Loucy (cell line): ENCODE results near the gene USB1.

ENCODE experiments used
- EZH2phosphoT487 ChIP-seq: fragments of 200-600 bp; IDR thresholded peaks from 2 replicates; pipeline ENCODE4 v1.6.1; 2018; ENCODE audit warnings: antibody characterized with exemption, mild to moderate bottlenecking, moderate library complexity, borderline replicate concordance
- TF ChIP-seq, protein P1 (sequence below): fragments of 200-600 bp; sonication (generic); conservative IDR thresholded peaks from 2 replicates; pipeline ENCODE4 v1.5.1; 2014; ENCODE audit warnings: mild to moderate bottlenecking, antibody characterized with exemption, low read length

DNA sequence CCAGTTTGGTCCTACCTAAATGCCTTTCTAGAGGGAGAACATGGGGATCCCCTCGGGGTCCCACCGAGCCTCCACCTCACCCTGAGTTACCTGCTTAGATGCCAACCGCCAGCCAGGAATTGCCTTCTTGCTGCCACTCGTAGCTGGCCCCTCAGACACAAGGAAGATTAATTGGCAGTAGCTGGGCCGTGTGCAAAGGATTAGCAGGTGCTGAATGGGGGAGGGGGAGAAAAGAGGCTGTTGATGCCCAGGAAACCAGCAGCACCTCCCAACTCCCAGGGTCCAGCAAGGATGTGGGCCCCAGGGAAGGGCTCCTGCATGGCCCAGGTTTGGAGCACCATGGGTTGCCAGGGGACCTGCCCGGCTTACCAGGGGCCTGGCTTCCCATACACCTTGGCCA, 30.2 kb upstream of the USB1 start, which contains the start of gene CNGB1:
- TF ChIP-seq, protein P1, sequence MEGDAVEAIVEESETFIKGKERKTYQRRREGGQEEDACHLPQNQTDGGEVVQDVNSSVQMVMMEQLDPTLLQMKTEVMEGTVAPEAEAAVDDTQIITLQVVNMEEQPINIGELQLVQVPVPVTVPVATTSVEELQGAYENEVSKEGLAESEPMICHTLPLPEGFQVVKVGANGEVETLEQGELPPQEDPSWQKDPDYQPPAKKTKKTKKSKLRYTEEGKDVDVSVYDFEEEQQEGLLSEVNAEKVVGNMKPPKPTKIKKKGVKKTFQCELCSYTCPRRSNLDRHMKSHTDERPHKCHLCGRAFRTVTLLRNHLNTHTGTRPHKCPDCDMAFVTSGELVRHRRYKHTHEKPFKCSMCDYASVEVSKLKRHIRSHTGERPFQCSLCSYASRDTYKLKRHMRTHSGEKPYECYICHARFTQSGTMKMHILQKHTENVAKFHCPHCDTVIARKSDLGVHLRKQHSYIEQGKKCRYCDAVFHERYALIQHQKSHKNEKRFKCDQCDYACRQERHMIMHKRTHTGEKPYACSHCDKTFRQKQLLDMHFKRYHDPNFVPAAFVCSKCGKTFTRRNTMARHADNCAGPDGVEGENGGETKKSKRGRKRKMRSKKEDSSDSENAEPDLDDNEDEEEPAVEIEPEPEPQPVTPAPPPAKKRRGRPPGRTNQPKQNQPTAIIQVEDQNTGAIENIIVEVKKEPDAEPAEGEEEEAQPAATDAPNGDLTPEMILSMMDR = no peak
- no peak for TF ChIP-seq EZH2phosphoT487
